ENCODE data around the gene GPLD1.
"Not testable (repeated sequence)": the region's sequence is repeated elsewhere in the genome, so short reads cannot be mapped to it uniquely, and the experiment has no call there.

GRCh38 chr6:24414531-24414930 is 74.8 kb downstream of the GPLD1 start:
- TF ChIP-seq CTCF, EP300, POLR2A (IDR thresholded peaks at IDR 0.05): not testable (repeated sequence)
